Neural progenitor cell (in vitro differentiated cells): ENCODE data around the gene CAMKK2. TPM values are rescaled to one million over a fixed set of nuclear protein-coding genes. Genes with fewer than 3 reads are reported as not detected.

Experiments used
- DNase-seq: peaks from one replicate; pipeline ENCODE4 v3.0.0-alpha.2; 2016; ENCODE audit warnings: low spot score
- H2AFZ ChIP-seq: fragments of 200-600 bp; sonication (generic); replicated peaks from 2 replicates; pipeline ENCODE4 v1.6.1; 2016; ENCODE audit warnings: antibody characterized with exemption
- H3F3A ChIP-seq: fragments of 200-600 bp; sonication (generic); 2 replicates; pipeline ENCODE4 v1.6.1; 2016; ENCODE audit warnings: antibody characterized with exemption, low read depth
- H3K27ac ChIP-seq: fragments of 200-600 bp; sonication (generic); 2 replicates; pipeline ENCODE4 v1.5.1; 2016; ENCODE audit warnings: mild to moderate bottlenecking
- H3K27me3 ChIP-seq: fragments of 200-600 bp; sonication (generic); 2 replicates; pipeline ENCODE4 v1.6.1; 2016; ENCODE audit warnings: mild to moderate bottlenecking, moderate library complexity
- H3K36me3 ChIP-seq: fragments of 200-600 bp; sonication (generic); 2 replicates; pipeline ENCODE4 v1.5.1; 2016
- H3K4me1 ChIP-seq: fragments of 200-600 bp; sonication (generic); 2 replicates; pipeline ENCODE4 v1.6.1; 2016; ENCODE audit warnings: mixed run types
- H3K4me2 ChIP-seq: fragments of 200-600 bp; sonication (generic); 2 replicates; pipeline ENCODE4 v1.6.1; 2016
- H3K4me3 ChIP-seq: fragments of 200-600 bp; sonication (generic); 2 replicates; pipeline ENCODE4 v1.5.1; 2016
- H3K79me2 ChIP-seq: fragments of 200-600 bp; sonication (generic); 2 replicates; pipeline ENCODE4 v1.6.1; 2016; ENCODE audit warnings: low read depth
- H3K9ac ChIP-seq: fragments of 200-600 bp; sonication (generic); 2 replicates; pipeline ENCODE4 v1.6.1; 2016
- H3K9me3 ChIP-seq: fragments of 200-600 bp; sonication (generic); 2 replicates; pipeline ENCODE4 v1.5.1; 2016; ENCODE audit warnings: low read depth
- H4K20me1 ChIP-seq: fragments of 200-600 bp; sonication (generic); 2 replicates; pipeline ENCODE4 v1.6.1; 2016; ENCODE audit warnings: low read depth
- H3K27ac Mint-ChIP-seq: 3 replicates; pipeline ENCODE4 v1.8.0; 2021; ENCODE audit warnings: mixed read lengths
- H3K27me3 Mint-ChIP-seq: 2 replicates; pipeline ENCODE4 v1.8.0; 2022; ENCODE audit warnings: low read depth, mild to moderate bottlenecking, inconsistent platforms, moderate library complexity, mixed read lengths; ENCODE audit not compliant: insufficient read depth
- H3K36me3 Mint-ChIP-seq: 3 replicates; pipeline ENCODE4 v1.8.0; 2021; ENCODE audit warnings: mixed read lengths
- H3K4me1 Mint-ChIP-seq: 3 replicates; pipeline ENCODE4 v1.8.0; 2021; ENCODE audit warnings: mixed read lengths
- H3K4me3 Mint-ChIP-seq: 3 replicates; pipeline ENCODE4 v1.8.0; 2021; ENCODE audit warnings: mild to moderate bottlenecking, moderate library complexity, mixed read lengths
- H3K9me3 Mint-ChIP-seq: 3 replicates; pipeline ENCODE4 v1.8.0; 2020; ENCODE audit warnings: mixed read lengths
- CTCF ChIP-seq: fragments of 200-600 bp; sonication (generic); IDR thresholded peaks from 2 replicates; pipeline ENCODE4 v1.5.1; 2017; ENCODE audit warnings: antibody characterized with exemption, mild to moderate bottlenecking
- EZH2 ChIP-seq: fragments of 200-600 bp; sonication (generic); IDR thresholded peaks from 2 replicates; pipeline ENCODE4 v1.6.1; 2017; ENCODE audit warnings: antibody characterized with exemption, mild to moderate bottlenecking, moderate library complexity
- EZH2phosphoT487 ChIP-seq: fragments of 200-600 bp; sonication (generic); IDR thresholded peaks from 2 replicates; pipeline ENCODE4 v1.6.1; 2017; ENCODE audit warnings: antibody characterized with exemption
- total RNA-seq: library from RNA; depleted of rRNA; stranded (reverse); fragments of >200 nt; gene quantifications from 2 replicates; pipeline ENCODE4 v1.2.3, GENCODE V29; 2015; ENCODE audit warnings: low replicate concordance

The CAMKK2 gene
- total RNA-seq, 1 donor from 2014 or later, result 21.0 TPM

- no peaks in the 10 kb centered on the region for H3K79me2 ChIP-seq
- Mint-ChIP-seq H3K27ac (no peak overlapping the region), H3K9me3 (no peaks in the 10 kb centered on the region), H3K4me3 (no peak overlapping the region), H3K4me1 (no peaks in the 10 kb centered on the region), H3K27me3 (no peaks in the 10 kb centered on the region), H3K36me3 (peaks cover 17% of the 10 kb centered on the region)
- H3K4me2 ChIP-seq, result no peak overlapping the region
- no peak overlapping the region for H3K9ac ChIP-seq
- peaks cover 2% of the 10 kb centered on the region for H3K36me3 ChIP-seq
- H3K27ac ChIP-seq, result no peak overlapping the region
- no peaks in the 10 kb centered on the region for H3K4me1 ChIP-seq
- no peaks in the 10 kb centered on the region for H3F3A ChIP-seq
- no peak overlapping the region for H3K4me3 ChIP-seq
- no peak overlapping the region for H2AFZ ChIP-seq
- no peak for DNase-seq
- no peaks in the 10 kb centered on the region for H4K20me1 ChIP-seq
- TF ChIP-seq EZH2phosphoT487 (no peak), CTCF (no peak), EZH2 (no peak)
- H3K9me3 ChIP-seq, result no peaks in the 10 kb centered on the region
- no peaks in the 10 kb centered on the region for H3K27me3 ChIP-seq
Measured at GRCh38 chr12:121326996-121327674, 30.6 kb upstream of the CAMKK2 start.

DNA sequence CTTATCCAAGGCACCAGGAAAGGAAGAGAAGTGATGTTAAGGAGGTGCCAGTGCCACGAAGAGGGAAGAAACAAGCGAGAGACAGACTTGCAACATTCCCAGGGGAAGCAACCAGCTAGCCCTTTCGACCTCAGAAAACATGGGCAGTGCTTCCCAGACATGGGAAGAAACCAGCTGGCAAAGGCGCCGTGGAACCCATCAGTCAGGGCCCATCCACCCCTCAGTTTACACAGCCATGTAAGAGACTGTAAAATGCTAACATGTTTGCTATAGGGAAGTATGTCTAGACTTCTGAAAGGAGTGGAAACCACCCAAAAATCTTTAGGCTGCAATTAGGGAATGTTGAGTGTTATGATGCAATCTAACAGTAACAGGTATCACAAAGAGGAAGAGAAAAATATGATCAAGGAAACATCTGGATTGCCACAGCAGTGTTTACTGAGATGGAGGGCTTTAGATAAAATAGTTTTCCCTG, 29.4 kb upstream of the CAMKK2 start:
- TF ChIP-seq CTCF (no peak), EZH2phosphoT487 (no peak), EZH2 (no peak)
- H3K36me3 Mint-ChIP-seq, result peaks cover 17% of the 10 kb centered on the region

GRCh38 chr12:121323908-121324307, 27.4 kb upstream of the CAMKK2 start:
- H2AFZ ChIP-seq, result no peak overlapping the region
- no peak overlapping the region for H3K9ac ChIP-seq
- H3K79me2 ChIP-seq, result no peaks in the 10 kb centered on the region
- H3K36me3 Mint-ChIP-seq, result peaks cover 11% of the 10 kb centered on the region
- peaks cover 6% of the 10 kb centered on the region for H3K36me3 ChIP-seq
- H3K27ac Mint-ChIP-seq, result no peak overlapping the region
- TF ChIP-seq CTCF, result no peak
- TF ChIP-seq EZH2phosphoT487, result no peak
- TF ChIP-seq EZH2, result no peak
- no peaks in the 10 kb centered on the region for H3K4me1 ChIP-seq
- no peak overlapping the region for H3K4me3 ChIP-seq
- no peak overlapping the region for H3K27ac ChIP-seq
- H3K27me3 Mint-ChIP-seq, result no peaks in the 10 kb centered on the region
- DNase-seq, result no peak
- H3K27me3 ChIP-seq, result no peaks in the 10 kb centered on the region
- H3K9me3 Mint-ChIP-seq, result no peaks in the 10 kb centered on the region
- no peaks in the 10 kb centered on the region for H4K20me1 ChIP-seq
- no peaks in the 10 kb centered on the region for H3K9me3 ChIP-seq
- H3F3A ChIP-seq, result no peaks in the 10 kb centered on the region
- no peaks in the 10 kb centered on the region for H3K4me1 Mint-ChIP-seq
- no peak overlapping the region for H3K4me2 ChIP-seq
- no peak overlapping the region for H3K4me3 Mint-ChIP-seq

More for the DNA sequence above, 29.4 kb upstream of the CAMKK2 start:
- H3K27me3 Mint-ChIP-seq, result no peaks in the 10 kb centered on the region
- no peak overlapping the region for H3K27ac ChIP-seq
- no peaks in the 10 kb centered on the region for H3K9me3 Mint-ChIP-seq
- H3K27ac Mint-ChIP-seq, result no peak overlapping the region
- H3K9ac ChIP-seq, result no peak overlapping the region
- no peak overlapping the region for H2AFZ ChIP-seq
- no peaks in the 10 kb centered on the region for H3K4me1 Mint-ChIP-seq
- H3K79me2 ChIP-seq, result no peaks in the 10 kb centered on the region
- no peak overlapping the region for H3K4me3 Mint-ChIP-seq
- no peaks in the 10 kb centered on the region for H3K4me1 ChIP-seq
- H4K20me1 ChIP-seq, result no peaks in the 10 kb centered on the region
- H3K4me2 ChIP-seq, result no peak overlapping the region
- H3K36me3 ChIP-seq, result no peaks in the 10 kb centered on the region
- H3K9me3 ChIP-seq, result no peaks in the 10 kb centered on the region
- no peaks in the 10 kb centered on the region for H3K27me3 ChIP-seq
- H3K4me3 ChIP-seq, result no peak overlapping the region
- no peaks in the 10 kb centered on the region for H3F3A ChIP-seq
- no peak for DNase-seq
